HL-60 (cell line): ENCODE results near the gene FBXL7.

Experiments used
- DNase-seq, 2 experiments: peaks; one replicate each; pipeline ENCODE4 v3.0.0-alpha.2; 2010 to 2020; ENCODE audit warnings: low read depth in 1 of 2, low spot score in 1 of 2
- H3K27ac ChIP-seq: fragments of 250-450 bp; sonication (Bioruptor Pico); replicated peaks from 2 replicates; pipeline ENCODE4 v1.5.1; 2020; ENCODE audit warnings: mild to moderate bottlenecking, moderate library complexity
- H3K27me3 ChIP-seq: fragments of 250-450 bp; sonication (Bioruptor Pico); 2 replicates; pipeline ENCODE4 v1.5.1; 2021; ENCODE audit warnings: mild to moderate bottlenecking, moderate library complexity; ENCODE audit not compliant: insufficient read depth, poor library complexity, severe bottlenecking
- H3K4me3 ChIP-seq: replicated peaks from 2 replicates; pipeline ENCODE4 v1.5.1; 2011; ENCODE audit warnings: mild to moderate bottlenecking, control low read depth, low read length; ENCODE audit not compliant: insufficient read depth
- CTCF ChIP-seq: IDR thresholded peaks from one replicate; pipeline ENCODE4 v1.5.1; 2011; ENCODE audit warnings: low read length, control low read depth, inconsistent platforms; ENCODE audit not compliant: insufficient read depth
- GABPA ChIP-seq: IDR thresholded peaks from 2 replicates; pipeline ENCODE4 v1.6.1; 2012; ENCODE audit warnings: low read depth
- POLR2AphosphoS5 ChIP-seq: IDR thresholded peaks from 2 replicates; pipeline ENCODE4 v1.6.1; 2012; ENCODE audit warnings: low read depth
- REST ChIP-seq: IDR thresholded peaks from 2 replicates; pipeline ENCODE4 v1.6.1; 2012; ENCODE audit warnings: low read depth; ENCODE audit not compliant: insufficient replicate concordance
- SPI1 ChIP-seq: IDR thresholded peaks from 2 replicates; pipeline ENCODE4 v1.6.1; 2012; ENCODE audit warnings: low read depth, mild to moderate bottlenecking, borderline replicate concordance

Gene FBXL7

GRCh38 chr5:15489571-15490235, 10.3 kb upstream of the FBXL7 start:
- no peak overlapping the region for H3K4me3 ChIP-seq
- TF ChIP-seq REST (no peak), SPI1 (no peak), CTCF (no peak), GABPA (no peak), POLR2AphosphoS5 (no peak)
- H3K27me3 ChIP-seq, result no peaks in the 10 kb centered on the region
- DNase-seq, result no peak
- no peak overlapping the region for H3K27ac ChIP-seq

- H3K4me3 ChIP-seq, result no peak overlapping the region
- no peak for DNase-seq
- no peak for TF ChIP-seq GABPA
- no peak for TF ChIP-seq SPI1
- no peak for TF ChIP-seq POLR2AphosphoS5
- no peak for TF ChIP-seq CTCF
- TF ChIP-seq REST, result no peak
Observed at GRCh38 chr5:15492545-15492944, 7.4 kb upstream of the FBXL7 start.

GRCh38 chr5:15493501-15493900, 6.5 kb upstream of the FBXL7 start:
- no peak overlapping the region for H3K27ac ChIP-seq
- TF ChIP-seq SPI1 (no peak), REST (no peak), GABPA (no peak), CTCF (no peak), POLR2AphosphoS5 (no peak)
- no peak overlapping the region for H3K4me3 ChIP-seq
- H3K27me3 ChIP-seq, result peaks cover 6% of the 10 kb centered on the region
- no peak for DNase-seq

More at GRCh38 chr5:15492545-15492944, 7.4 kb upstream of the FBXL7 start:
- H3K27ac ChIP-seq, result no peak overlapping the region
- no peaks in the 10 kb centered on the region for H3K27me3 ChIP-seq
